GM20000 (cell line): ENCODE measurements around the gene RBP2.

Experiments used
- DNase-seq: peaks from one replicate; pipeline ENCODE4 v3.0.0; 2012; ENCODE audit warnings: low spot score
- TF ChIP-seq, protein P1 (sequence below): IDR thresholded peaks from 2 replicates; pipeline ENCODE4 v1.5.1; 2012; ENCODE audit warnings: mild to moderate bottlenecking, control low read depth; ENCODE audit errors: extremely low read depth, missing control alignments

RBP2 gene

DNA sequence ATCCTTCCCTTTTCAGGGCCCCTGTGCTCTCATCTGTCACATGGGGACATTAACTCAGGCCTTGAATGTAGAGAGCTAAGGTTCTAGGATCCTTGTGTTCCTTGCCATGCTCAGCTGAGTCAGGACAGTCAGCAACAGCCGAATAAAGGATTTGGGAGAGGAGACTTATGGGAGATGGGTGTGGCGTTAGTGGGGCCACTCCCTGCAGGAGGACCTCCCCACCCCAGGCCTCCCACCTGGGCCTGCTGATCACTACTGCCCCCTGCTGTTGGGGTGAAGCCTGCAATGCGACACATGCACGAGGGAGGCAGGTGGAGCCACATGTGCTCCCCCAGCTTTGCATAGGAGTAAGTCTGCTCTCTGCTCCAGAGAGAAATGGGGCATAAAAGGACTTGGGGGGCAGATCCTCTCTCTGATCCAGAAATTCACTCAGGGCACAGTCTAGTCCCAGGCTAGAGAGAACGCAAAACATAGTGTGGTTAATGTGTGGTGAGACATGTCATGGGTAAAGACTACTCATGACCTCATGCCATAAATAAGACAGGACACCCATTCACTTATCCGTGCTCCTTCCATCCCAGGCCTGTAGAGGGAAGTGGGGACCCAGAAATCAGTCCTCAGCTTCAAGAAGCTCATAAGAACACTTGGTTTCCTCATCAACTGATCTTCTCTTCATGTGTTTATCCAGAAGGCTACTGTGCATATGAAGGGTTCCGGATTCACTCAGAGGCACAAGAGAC, 43.9 kb upstream of the RBP2 start:
- TF ChIP-seq, protein P1, sequence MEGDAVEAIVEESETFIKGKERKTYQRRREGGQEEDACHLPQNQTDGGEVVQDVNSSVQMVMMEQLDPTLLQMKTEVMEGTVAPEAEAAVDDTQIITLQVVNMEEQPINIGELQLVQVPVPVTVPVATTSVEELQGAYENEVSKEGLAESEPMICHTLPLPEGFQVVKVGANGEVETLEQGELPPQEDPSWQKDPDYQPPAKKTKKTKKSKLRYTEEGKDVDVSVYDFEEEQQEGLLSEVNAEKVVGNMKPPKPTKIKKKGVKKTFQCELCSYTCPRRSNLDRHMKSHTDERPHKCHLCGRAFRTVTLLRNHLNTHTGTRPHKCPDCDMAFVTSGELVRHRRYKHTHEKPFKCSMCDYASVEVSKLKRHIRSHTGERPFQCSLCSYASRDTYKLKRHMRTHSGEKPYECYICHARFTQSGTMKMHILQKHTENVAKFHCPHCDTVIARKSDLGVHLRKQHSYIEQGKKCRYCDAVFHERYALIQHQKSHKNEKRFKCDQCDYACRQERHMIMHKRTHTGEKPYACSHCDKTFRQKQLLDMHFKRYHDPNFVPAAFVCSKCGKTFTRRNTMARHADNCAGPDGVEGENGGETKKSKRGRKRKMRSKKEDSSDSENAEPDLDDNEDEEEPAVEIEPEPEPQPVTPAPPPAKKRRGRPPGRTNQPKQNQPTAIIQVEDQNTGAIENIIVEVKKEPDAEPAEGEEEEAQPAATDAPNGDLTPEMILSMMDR: peak; percentile 3
- peak; percentile 33 for DNase-seq

GRCh38 chr3:139518926-139519842, 42.9 kb upstream of the RBP2 start:
- DNase-seq: no peak
- TF ChIP-seq, protein P1: no peak

DNA sequence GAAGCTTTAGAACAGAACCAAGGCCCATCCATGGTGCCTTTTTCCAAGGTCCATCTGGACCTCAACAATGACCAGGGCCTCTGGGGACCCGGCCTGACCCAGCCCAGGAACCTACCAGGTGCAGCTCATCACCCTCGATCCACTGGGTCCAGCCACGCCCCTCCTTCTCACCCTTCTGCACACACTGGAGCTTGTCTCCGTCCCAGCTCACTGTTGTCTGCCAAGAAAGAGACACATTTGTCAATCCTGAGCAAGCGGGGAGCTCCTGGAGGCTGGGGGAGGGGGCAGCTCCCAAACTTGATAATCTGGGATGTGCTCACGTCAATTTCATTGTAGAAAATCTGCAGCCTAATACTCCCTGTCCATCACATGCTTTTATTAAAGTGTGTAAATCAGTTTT, 42.0 kb upstream of the RBP2 start:
- TF ChIP-seq, protein P1: no peak
- no peak for DNase-seq

DNA sequence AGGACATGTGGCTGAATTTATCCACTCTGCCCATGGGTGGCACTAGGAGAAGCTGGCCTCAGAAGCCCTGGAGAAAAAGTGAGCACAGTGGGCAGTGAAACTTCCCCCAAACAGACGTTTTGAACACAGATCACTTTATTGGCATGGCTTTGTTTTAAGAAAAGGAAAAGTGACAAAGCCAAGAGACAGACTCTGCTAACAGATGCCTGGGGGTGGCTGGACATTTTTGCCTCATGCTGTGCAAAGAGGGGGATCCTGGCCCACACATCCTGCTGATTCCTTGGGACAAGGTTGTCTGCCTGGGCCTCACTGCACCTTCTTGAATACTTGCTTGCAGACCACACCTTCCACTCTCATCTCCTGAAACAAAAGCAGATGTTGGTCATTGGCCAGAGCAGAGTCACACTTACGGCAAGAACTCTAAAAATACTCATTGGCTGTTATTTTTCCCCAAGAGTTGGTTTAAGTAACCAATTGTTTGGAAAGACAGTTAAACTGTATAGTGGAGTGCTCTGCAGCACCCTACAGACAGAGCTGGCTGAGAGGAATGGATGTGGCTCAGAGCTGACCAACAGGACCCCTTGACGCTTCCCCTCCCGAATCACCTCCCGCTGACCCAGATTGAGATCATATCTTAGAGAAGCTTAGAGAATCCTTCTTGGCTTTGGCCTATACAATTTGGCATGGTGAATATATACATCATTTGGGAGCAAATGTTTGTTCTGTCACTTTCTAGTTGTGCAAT, 41.2 kb upstream of the RBP2 start:
- TF ChIP-seq, protein P1: no peak
- no peak for DNase-seq

GRCh38 chr3:139514741-139515140, 38.4 kb upstream of the RBP2 start:
- TF ChIP-seq, protein P1: no peak
- DNase-seq: no peak

DNA sequence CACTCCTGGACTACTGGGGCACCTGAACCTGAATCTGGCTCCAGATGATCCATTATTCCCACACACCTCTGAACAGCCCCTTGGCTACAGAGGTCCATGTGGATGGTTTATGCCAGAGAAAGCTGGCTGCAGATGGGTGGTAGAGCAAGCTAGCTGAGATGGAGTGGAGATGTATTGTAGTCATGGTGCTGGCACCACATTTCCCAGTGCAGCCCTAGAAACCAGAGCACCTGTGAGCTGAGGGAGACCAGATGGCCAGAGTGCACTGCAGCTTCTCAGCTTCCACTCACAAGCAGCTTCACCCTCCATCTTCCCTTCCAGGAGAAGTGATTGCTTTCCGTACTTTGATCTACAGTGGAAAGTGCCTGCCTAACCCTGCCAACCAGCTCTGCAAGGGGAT, 33.3 kb upstream of the RBP2 start:
- DNase-seq: no peak
- TF ChIP-seq, protein P1: no peak
